H1 (cell line): ENCODE measurements around the gene IL36G. TPM values are rescaled to one million over a fixed set of nuclear protein-coding genes. Genes with fewer than 3 reads are reported as not detected.

ENCODE experiments used
- CTCF ChIA-PET: fragments of 300-600 bp; sonication (Branson Sonifier 250); formaldehyde crosslinking; loops from one replicate; lab custom pipeline; 2021; ENCODE audit not compliant: partially characterized antibody; lab: Charles Lee
- POLR2A ChIA-PET: fragments of 300-600 bp; sonication (Branson Sonifier 250); formaldehyde crosslinking; loops from one replicate; lab custom pipeline; 2021; ENCODE audit warnings: inconsistent platforms; ENCODE audit not compliant: partially characterized antibody; lab: Charles Lee
- DNase-seq, 2 experiments: peaks; one replicate each; pipeline versions ENCODE4 v3.0.0 to v3.0.0-alpha.2; 2010 to 2022; ENCODE audit warnings: low spot score in 2 of 2, low read depth in 1 of 2, mixed read lengths in 1 of 2
- FAIRE-seq: peaks from 2 replicates; lab custom pipeline; 2011; peaks lifted over from hg19 to GRCh38; lab: Jason Lieb, UNC
- H2AFZ ChIP-seq: 2 replicates; pipeline ENCODE4 v1.8.1; 2012; ENCODE audit warnings: low read length, inconsistent platforms
- H2AK5ac ChIP-seq: 2 replicates; pipeline ENCODE4 v1.6.1; 2013; ENCODE audit warnings: low read depth, low read length
- H2BK120ac ChIP-seq: replicated peaks from 2 replicates; pipeline ENCODE3; 2013; ENCODE audit warnings: low read depth, low read length, inconsistent platforms
- H2BK12ac ChIP-seq: 2 replicates; pipeline ENCODE4 v1.6.1; 2013; ENCODE audit warnings: low read depth, low read length
- H2BK15ac ChIP-seq: 2 replicates; pipeline ENCODE4 v1.6.1; 2013; ENCODE audit warnings: low read length
- H2BK20ac ChIP-seq: 2 replicates; pipeline ENCODE4 v1.6.1; 2013; ENCODE audit warnings: low read length
- H2BK5ac ChIP-seq: 2 replicates; pipeline ENCODE4 v1.6.1; 2013; ENCODE audit warnings: low read depth, low read length
- H3K14ac ChIP-seq: 2 replicates; pipeline ENCODE4 v1.6.1; 2013; ENCODE audit warnings: inconsistent platforms; ENCODE audit not compliant: insufficient read length
- H3K18ac ChIP-seq: 2 replicates; pipeline ENCODE4 v1.6.1; 2013; ENCODE audit warnings: low read length; ENCODE audit errors: extremely low read depth
- H3K23ac ChIP-seq: 2 replicates; pipeline ENCODE4 v1.6.1; 2013; ENCODE audit warnings: inconsistent platforms; ENCODE audit not compliant: insufficient read length
- H3K23me2 ChIP-seq: 2 replicates; pipeline ENCODE4 v1.6.1; 2013; ENCODE audit warnings: low read depth, low read length
- H3K27ac ChIP-seq: 2 replicates; pipeline ENCODE4 v1.6.1; 2011; ENCODE audit warnings: low read depth, low read length, inconsistent platforms
- H3K27me3 ChIP-seq, 4 experiments: replicated peaks in 1 of 4; 1 replicate in 1 of 4; 2 replicates in 3 of 4; pipeline versions ENCODE4 v1.6.1 to v1.8.1; 2011 to 2013; ENCODE audit warnings: low read length in 3 of 4, mild to moderate bottlenecking in 3 of 4, inconsistent platforms in 2 of 4, mixed read lengths in 2 of 4, moderate library complexity in 1 of 4; ENCODE audit not compliant: control insufficient read depth in 3 of 4, insufficient read depth in 3 of 4; ENCODE audit errors: extremely low read depth in 1 of 4
- H3K36me3 ChIP-seq, 4 experiments: 2 replicates each; pipeline versions ENCODE4 v1.6.1 to v1.8.1; 2011 to 2013; ENCODE audit warnings: mild to moderate bottlenecking in 4 of 4, low read length in 3 of 4, moderate library complexity in 2 of 4, control low read depth in 1 of 4, inconsistent platforms in 1 of 4; ENCODE audit not compliant: insufficient read depth in 4 of 4, control insufficient read depth in 2 of 4
- H3K4ac ChIP-seq: replicated peaks from 2 replicates; pipeline ENCODE3; 2013; ENCODE audit warnings: low read length, low read depth, mixed read lengths, inconsistent platforms; ENCODE audit not compliant: insufficient read length
- H3K4me1 ChIP-seq, 4 experiments: replicated peaks in 1 of 4; 1 replicate in 1 of 4; 2 replicates in 3 of 4; pipeline versions ENCODE4 v1.6.1 to v1.8.1; 2011 to 2013; ENCODE audit warnings: low read length in 3 of 4, inconsistent platforms in 2 of 4, mixed read lengths in 1 of 4; ENCODE audit not compliant: insufficient read depth in 4 of 4, control insufficient read depth in 3 of 4
- H3K4me2 ChIP-seq, 2 experiments: 2 replicates each; pipeline versions ENCODE4 v1.6.1 to v1.8.1; 2011 to 2013; ENCODE audit warnings: low read depth in 2 of 2, low read length in 2 of 2, control low read depth in 1 of 2, inconsistent platforms in 1 of 2, mild to moderate bottlenecking in 1 of 2; ENCODE audit not compliant: insufficient read depth in 1 of 2
- H3K4me3 ChIP-seq, 4 experiments: fragments of 200-600, 300-600 bp in 1 of 4; sonication (generic), shearing (Covaris generic), sonication (Bioruptor Twin) in 1 of 4; 2 replicates each; pipeline versions ENCODE4 v1.5.1 to v1.8.1; 2011 to 2016; ENCODE audit warnings: low read length in 4 of 4, low read depth in 3 of 4, control low read depth in 2 of 4, inconsistent platforms in 2 of 4, mild to moderate bottlenecking in 2 of 4, mixed read lengths in 1 of 4, moderate library complexity in 1 of 4; ENCODE audit not compliant: insufficient read depth in 2 of 4; ENCODE audit errors: extremely low read depth in 1 of 4
- H3K56ac ChIP-seq: replicated peaks from 2 replicates; pipeline ENCODE3; 2013; ENCODE audit warnings: low read depth, mild to moderate bottlenecking, mixed read lengths, low read length, inconsistent platforms; ENCODE audit not compliant: insufficient read length
- H3K79me1 ChIP-seq: 2 replicates; pipeline ENCODE4 v1.6.1; 2013; ENCODE audit warnings: low read depth, low read length, control low read depth
- H3K79me2 ChIP-seq, 2 experiments: 2 replicates each; pipeline versions ENCODE4 v1.6.1 to v1.8.1; 2012 to 2013; ENCODE audit warnings: low read length in 2 of 2, mild to moderate bottlenecking in 2 of 2, inconsistent platforms in 1 of 2; ENCODE audit not compliant: insufficient read depth in 2 of 2, control insufficient read depth in 1 of 2
- H3K9ac ChIP-seq, 4 experiments: replicated peaks in 1 of 4; 1 replicate in 1 of 4; 2 replicates in 3 of 4; pipeline versions ENCODE4 v1.6.1 to v1.8.1; 2011 to 2013; ENCODE audit warnings: low read depth in 3 of 4, low read length in 3 of 4, control low read depth in 2 of 4, mild to moderate bottlenecking in 2 of 4, moderate library complexity in 2 of 4, inconsistent platforms in 1 of 4; ENCODE audit errors: extremely low read depth in 1 of 4
- H3K9me3 ChIP-seq, 2 experiments: 2 replicates each; pipeline versions ENCODE4 v1.6.1 to v1.8.1; 2012 to 2013; ENCODE audit warnings: mild to moderate bottlenecking in 2 of 2, moderate library complexity in 2 of 2, control low read depth in 1 of 2, inconsistent platforms in 1 of 2, low read depth in 1 of 2, low read length in 1 of 2, mixed read lengths in 1 of 2; ENCODE audit not compliant: insufficient read depth in 2 of 2
- H4K20me1 ChIP-seq, 2 experiments: replicated peaks in 1 of 2; 2 replicates each; pipeline versions ENCODE3 to v1.8.1; 2011 to 2013; ENCODE audit warnings: inconsistent platforms in 2 of 2, low read length in 2 of 2, mild to moderate bottlenecking in 1 of 2; ENCODE audit not compliant: insufficient read depth in 2 of 2, control insufficient read depth in 1 of 2
- H4K5ac ChIP-seq: 2 replicates; pipeline ENCODE4 v1.6.1; 2013; ENCODE audit warnings: low read length, low read depth, mixed read lengths, inconsistent platforms; ENCODE audit not compliant: insufficient read length
- H4K8ac ChIP-seq: 2 replicates; pipeline ENCODE4 v1.8.0; 2013; ENCODE audit warnings: mild to moderate bottlenecking, moderate library complexity, low read length, inconsistent platforms; ENCODE audit not compliant: insufficient read depth; ENCODE audit errors: extremely low read depth
- H4K91ac ChIP-seq: replicated peaks from 2 replicates; pipeline ENCODE3; 2013; ENCODE audit warnings: low read length, mixed read lengths, inconsistent platforms; ENCODE audit not compliant: insufficient read length
- GABPA ChIP-seq: IDR thresholded peaks from 2 replicates; pipeline ENCODE4 v1.6.1; 2011; ENCODE audit warnings: mild to moderate bottlenecking, low read length, moderate library complexity, borderline replicate concordance; ENCODE audit not compliant: insufficient read depth
- SUZ12 ChIP-seq: fragments of 200-600 bp; sonication (generic); IDR thresholded peaks from 2 replicates; pipeline ENCODE4 v1.6.1; 2012; ENCODE audit warnings: mild to moderate bottlenecking, inconsistent platforms, low read length, moderate library complexity, mixed read lengths
- WGBS, 2 experiments: shearing (Covaris generic) in 1 of 2; methylation state at CpG; one replicate each; pipeline versions ENCODE4 v1.1.6 to v1.1.7; 2013 to 2015; ENCODE audit warnings: low lambda C conversion rate in 2 of 2, mixed read lengths in 2 of 2, inconsistent platforms in 1 of 2, low coverage in 1 of 2, missing lambda C conversion rate in 1 of 2; ENCODE audit not compliant: insufficient replicate concordance in 2 of 2, insufficient coverage in 1 of 2, insufficient read length in 1 of 2; ENCODE audit errors: extremely low coverage in 1 of 2, missing lambda C conversion rate in 1 of 2; 5-methylcytosine and 5-hydroxymethylcytosine counted together
- polyA plus RNA-seq, 7 experiments: library from polyadenylated mRNA; depleted of rRNA in 3 of 7; stranded (reverse) in 5 of 7; unstranded in 2 of 7; fragments of >200 nt in 5 of 7; fragments of 200-250 nt in 2 of 7; gene quantifications; 1 replicate in 5 of 7; 2 replicates in 1 of 7; 4 replicates in 1 of 7; pipeline versions ENCODE4 v1.2.1 to v1.2.3, GENCODE V29; 2011 to 2013; ENCODE audit warnings: missing spikeins in 2 of 7, mixed read lengths in 2 of 7
- total RNA-seq: library from RNA; stranded (reverse); fragmentation: NEBNext Ultra II Directional; extraction: Animal tissue kit (Norgen Biotek cat#: 25700); gene quantifications from 2 replicates; pipeline ENCODE4 v1.2.1, GENCODE V29; 2021
- TF ChIP-seq, protein P1 (sequence below): IDR thresholded peaks from 2 replicates; pipeline ENCODE4 v1.6.1; 2011; ENCODE audit warnings: low read depth, mild to moderate bottlenecking, low read length; ENCODE audit not compliant: insufficient read depth

Gene IL36G
- total and polyA plus RNA-seq, 2 of the 8 experiments (the other 6 are each of a cell fraction or from before 2014, with no cell fraction given): 0.39 TPM; not detected in 1

DNA sequence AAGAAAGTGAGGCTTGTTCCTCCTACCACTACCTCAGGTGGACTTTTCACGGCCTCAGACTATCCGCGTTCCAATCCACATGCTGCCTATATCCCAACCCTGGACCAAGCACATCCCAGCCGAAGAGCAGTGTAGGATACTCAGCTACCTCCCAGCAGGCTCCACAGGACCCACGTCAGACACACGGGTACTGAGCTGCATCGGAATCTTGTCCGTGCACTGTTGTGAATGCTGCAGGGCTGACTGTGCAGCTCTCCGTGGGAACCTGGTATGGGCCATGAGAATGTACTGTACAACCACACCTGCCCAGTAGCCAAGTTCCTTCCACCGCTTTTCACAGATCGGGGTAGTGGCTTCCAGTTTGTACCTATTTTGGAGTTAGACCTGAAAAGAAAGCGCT lies 44.5 kb upstream of the IL36G start:
- Histone ChIP-seq H3K9me3 (no peaks in the 10 kb centered on the region), H4K8ac (no peak overlapping the region), H3K4me2 (no peak overlapping the region), H3K23ac (no peak overlapping the region), H3K23me2 (no peaks in the 10 kb centered on the region), H2BK20ac (no peak overlapping the region), H2BK120ac (no peak overlapping the region), H3K9ac (no peak overlapping the region), H3K4ac (no peak overlapping the region), H3K27me3 (no peaks in the 10 kb centered on the region), H4K20me1 (no peaks in the 10 kb centered on the region), H3K18ac (no peak overlapping the region), H4K5ac (no peak overlapping the region), H3K36me3 (no peaks in the 10 kb centered on the region), H2BK15ac (no peak overlapping the region), H3K79me2 (no peaks in the 10 kb centered on the region), H4K91ac (no peak overlapping the region), H2BK12ac (no peak overlapping the region), H3K27ac (no peak overlapping the region), H2AFZ (0 out of 2 replicates have a peak overlapping the region, but pooled peaks have one; percentile 62), H2AK5ac (no peak overlapping the region), H3K79me1 (no peaks in the 10 kb centered on the region), H3K4me1 (no peaks in the 10 kb centered on the region), H2BK5ac (no peak overlapping the region), H3K4me3 (no peak overlapping the region), H3K56ac (no peak overlapping the region), H3K14ac (no peak overlapping the region)
- FAIRE-seq (no peak), DNase-seq (peak in 1 of 2 experiments; percentile 13)
- POLR2A ChIA-PET: no interaction called here
- CTCF ChIA-PET: no interaction called here
- 91% methylated on average over 12 of the region's 12 CpGs; no CpG with 5 or more reads in 1 of the 2 experiments for WGBS, 2 experiments
- no peak for TF ChIP-seq SUZ12
- no peak for TF ChIP-seq GABPA
- TF ChIP-seq, protein P1, sequence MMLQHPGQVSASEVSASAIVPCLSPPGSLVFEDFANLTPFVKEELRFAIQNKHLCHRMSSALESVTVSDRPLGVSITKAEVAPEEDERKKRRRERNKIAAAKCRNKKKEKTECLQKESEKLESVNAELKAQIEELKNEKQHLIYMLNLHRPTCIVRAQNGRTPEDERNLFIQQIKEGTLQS: no peak
